Fibroblast of mammary gland (primary cell): ENCODE measurements around the gene ALG5.
A peak's percentile ranks its signal among the peaks of the same experiment; 100 is the strongest.

ENCODE experiments used
- DNase-seq: peaks from one replicate; pipeline ENCODE4 v3.0.0-alpha.2; 2010; ENCODE audit warnings: low read depth
- H3K4me3 ChIP-seq: 2 replicates; pipeline ENCODE4 v1.5.1; 2011; ENCODE audit warnings: low read depth, mild to moderate bottlenecking, low read length, moderate library complexity; ENCODE audit not compliant: control insufficient read depth
- CTCF ChIP-seq: conservative IDR thresholded peaks from 2 replicates; pipeline ENCODE4 v1.5.1; 2011; ENCODE audit warnings: low read depth, low read length, inconsistent platforms; ENCODE audit not compliant: control insufficient read depth, insufficient read depth

ALG5 gene

GRCh38 chr13:36918246-36919131 lies 80.7 kb downstream of the ALG5 start:
- TF ChIP-seq CTCF: no peak
- peak; percentile 14 for DNase-seq
- peak overlapping the region; percentile 70 for H3K4me3 ChIP-seq

- H3K4me3 ChIP-seq: no peak overlapping the region
- no peak for DNase-seq
- no peak for TF ChIP-seq CTCF
Observed at GRCh38 chr13:36917311-36917710, 81.8 kb downstream of the ALG5 start.

- TF ChIP-seq CTCF: no peak
- H3K4me3 ChIP-seq: no peak overlapping the region
- no peak for DNase-seq
Observed at GRCh38 chr13:36915896-36916640, 83.1 kb downstream of the ALG5 start.

- no peak for TF ChIP-seq CTCF
- DNase-seq: no peak
- H3K4me3 ChIP-seq: no peak overlapping the region
Observed at GRCh38 chr13:36915106-36915505, 84.0 kb downstream of the ALG5 start.

- no peak for DNase-seq
- H3K4me3 ChIP-seq: no peak overlapping the region
- TF ChIP-seq CTCF: no peak
Observed at GRCh38 chr13:36914648-36915047, 84.5 kb downstream of the ALG5 start.

GRCh38 chr13:36913463-36913862 lies 85.7 kb downstream of the ALG5 start:
- no peak for TF ChIP-seq CTCF
- no peak for DNase-seq
- no peak overlapping the region for H3K4me3 ChIP-seq
